AG04449 (cell line): Measurements from ENCODE around the gene ARHGAP15.

Experiments
- CTCF ChIA-PET: fragments of 350-600 bp; formaldehyde crosslinking; extraction: SDS; loops from one replicate; lab custom pipeline; 2021; ENCODE audit warnings: antibody characterized with exemption; lab: Yijun Ruan, JAX
- POLR2A ChIA-PET: fragments of 400-600, 350-600 bp; formaldehyde crosslinking; extraction: SDS; loops from one replicate; lab custom pipeline; 2020; ENCODE audit warnings: antibody characterized with exemption, inconsistent platforms; lab: Yijun Ruan, JAX
- DNase-seq: peaks from one replicate; pipeline ENCODE4 v3.0.0-alpha.2; 2010; ENCODE audit warnings: low read depth, low spot score
- H3K4me3 ChIP-seq: 2 replicates; pipeline ENCODE4 v1.5.1; 2011; ENCODE audit warnings: low read depth, mild to moderate bottlenecking, control low read depth, low read length
- CTCF ChIP-seq: IDR thresholded peaks from one replicate; pipeline ENCODE4 v1.5.1; 2011; ENCODE audit warnings: mild to moderate bottlenecking, moderate library complexity, low read length, control low read depth, inconsistent platforms; ENCODE audit not compliant: insufficient read depth; ENCODE audit errors: missing control alignments

Gene ARHGAP15

GRCh38 chr2:143497726-143498125 is 368.5 kb downstream of the ARHGAP15 start:
- CTCF ChIA-PET: interaction anchor here (0.6 kb wide), 1 partner anchor 341 kb away, joined by 3 read pairs; no protein-coding TSS in a partner anchor
- no peak for DNase-seq
- TF ChIP-seq CTCF: no peak
- H3K4me3 ChIP-seq: no peak overlapping the region
- POLR2A ChIA-PET: no interaction called here

GRCh38 chr2:143498496-143498895 is 369.3 kb downstream of the ARHGAP15 start:
- POLR2A ChIA-PET: no interaction called here
- no peak for TF ChIP-seq CTCF
- no peak for DNase-seq
- CTCF ChIA-PET: no interaction called here
- H3K4me3 ChIP-seq: no peak overlapping the region

- POLR2A ChIA-PET: no interaction called here
- CTCF ChIA-PET: no interaction called here
- no peak for DNase-seq
- H3K4me3 ChIP-seq: no peak overlapping the region
- no peak for TF ChIP-seq CTCF
Measured at GRCh38 chr2:143499061-143499460, 369.8 kb downstream of the ARHGAP15 start.

DNA sequence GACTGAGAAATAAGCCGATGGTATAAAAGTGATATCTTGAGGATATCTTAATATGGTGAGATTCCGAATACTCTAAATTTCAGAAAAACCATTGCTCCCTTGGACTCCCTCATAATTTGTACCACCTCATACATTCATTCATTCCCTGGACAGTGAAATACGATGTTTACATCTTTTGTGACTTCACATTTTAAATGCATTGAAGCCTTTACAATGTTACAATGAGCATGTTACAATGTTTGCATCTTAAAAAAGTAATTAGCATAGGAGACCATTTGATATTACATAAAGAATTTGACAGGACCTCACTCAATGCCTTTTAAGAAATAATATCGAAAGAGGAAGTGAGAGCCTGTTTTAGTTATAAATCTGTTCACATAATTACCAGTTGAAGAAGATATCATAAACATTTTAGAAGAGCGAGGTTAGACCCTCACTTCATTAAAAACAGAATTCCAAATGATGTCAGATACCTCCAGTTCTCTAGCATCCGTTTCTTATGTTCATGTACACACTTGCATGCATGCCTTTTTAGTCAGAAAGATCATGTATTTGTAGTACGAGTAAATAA is 372.0 kb downstream of the ARHGAP15 start:
- POLR2A ChIA-PET: no interaction called here
- CTCF ChIA-PET: no interaction called here
- TF ChIP-seq CTCF: no peak
- no peak overlapping the region for H3K4me3 ChIP-seq
- DNase-seq: no peak

- no peak overlapping the region for H3K4me3 ChIP-seq
Measured at GRCh38 chr2:143503280-143503679, 374.1 kb downstream of the ARHGAP15 start.

DNA sequence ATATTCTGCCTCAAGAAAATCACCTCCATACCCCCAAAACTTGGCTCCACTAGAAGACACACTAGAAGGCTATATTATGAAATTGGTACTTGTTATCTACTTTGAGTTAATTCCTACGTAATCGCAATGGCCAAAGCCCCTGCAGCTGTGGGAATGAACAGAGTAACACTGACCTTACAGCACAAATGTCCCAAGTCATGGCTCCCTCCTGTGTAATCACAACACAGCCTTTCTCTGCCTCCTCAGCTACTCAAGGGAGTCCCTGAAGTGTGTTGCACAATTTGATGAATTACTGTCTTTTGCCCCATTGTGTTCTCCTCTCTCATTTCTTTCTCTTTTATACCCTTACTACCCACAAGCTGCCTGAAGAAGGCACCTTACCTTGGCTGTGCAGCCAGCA is 375.2 kb downstream of the ARHGAP15 start:
- no peak overlapping the region for H3K4me3 ChIP-seq
- TF ChIP-seq CTCF: no peak
- no peak for DNase-seq
- ChIA-PET CTCF (interaction anchor here (1.2 to 2.9 kb wide), 2 partner anchors 9 to 182 kb away, joined by 3 to 10 read pairs; no protein-coding TSS in a partner anchor), POLR2A (no interaction called here)

More at GRCh38 chr2:143503280-143503679, 374.1 kb downstream of the ARHGAP15 start:
- POLR2A ChIA-PET: interaction anchor here (0.6 kb wide), 1 partner anchor 1293 kb away, joined by 3 read pairs; no protein-coding TSS in a partner anchor
- DNase-seq: no peak
- CTCF ChIA-PET: interaction anchor here (2.9 kb wide), 1 partner anchor 10 kb away, joined by 10 read pairs; no protein-coding TSS in a partner anchor
- TF ChIP-seq CTCF: no peak
